VCaP (cell line): ENCODE results near the gene CES5A.

Experiments used
- H3K27ac ChIP-seq: fragments of 450-650 bp; 2 replicates; pipeline ENCODE4 v1.5.1; 2017
- CTCF ChIP-seq: fragments of 450-650 bp; conservative IDR thresholded peaks from 2 replicates; pipeline ENCODE4 v1.5.1; 2017; ENCODE audit warnings: mild to moderate bottlenecking, moderate library complexity

The CES5A gene

GRCh38 chr16:55853114-55853513, 22.1 kb downstream of the CES5A start:
- no peak overlapping the region for H3K27ac ChIP-seq
- no peak for TF ChIP-seq CTCF

GRCh38 chr16:55849536-55849935, 25.6 kb downstream of the CES5A start:
- TF ChIP-seq CTCF, result no peak

GRCh38 chr16:55846598-55847346, 28.4 kb downstream of the CES5A start:
- TF ChIP-seq CTCF, result no peak
- no peak overlapping the region for H3K27ac ChIP-seq

More at GRCh38 chr16:55849536-55849935, 25.6 kb downstream of the CES5A start:
- H3K27ac ChIP-seq, result no peak overlapping the region

- no peak overlapping the region for H3K27ac ChIP-seq
- TF ChIP-seq CTCF, result peak; percentile 42
Observed at GRCh38 chr16:55843105-55843395, 32.1 kb downstream of the CES5A start.

GRCh38 chr16:55842369-55843104, 32.6 kb downstream of the CES5A start:
- no peak overlapping the region for H3K27ac ChIP-seq
- TF ChIP-seq CTCF, result peak; percentile 77

GRCh38 chr16:55839115-55839514, 36.1 kb downstream of the CES5A start:
- no peak overlapping the region for H3K27ac ChIP-seq
- TF ChIP-seq CTCF, result no peak

- H3K27ac ChIP-seq, result no peak overlapping the region
- TF ChIP-seq CTCF, result no peak
Observed at GRCh38 chr16:55836158-55836611, 39.0 kb downstream of the CES5A start.
